Muscle layer of duodenum (tissue), 2 donors: Measurements from ENCODE around the gene GLDN.

ENCODE experiments used
- H3K27ac ChIP-seq: one replicate; pipeline ENCODE4 v1.7.0; 2013; ENCODE audit warnings: mild to moderate bottlenecking, low read length
- H3K27me3 ChIP-seq: one replicate; pipeline ENCODE4 v1.7.0; 2013; ENCODE audit warnings: low read depth, mild to moderate bottlenecking, control low read depth, low read length
- H3K36me3 ChIP-seq, 2 donors: one replicate each; pipeline ENCODE4 v1.7.0; 2013; ENCODE audit warnings: low read length in 2 of 2, control low read depth in 1 of 2, mild to moderate bottlenecking in 1 of 2; ENCODE audit not compliant: insufficient read depth in 2 of 2, control insufficient read depth in 1 of 2
- H3K4me1 ChIP-seq, 2 donors: one replicate each; pipeline ENCODE4 v1.7.0; 2013; ENCODE audit warnings: low read length in 2 of 2, mild to moderate bottlenecking in 2 of 2, control low read depth in 1 of 2, moderate library complexity in 1 of 2; ENCODE audit not compliant: insufficient read depth in 2 of 2, control insufficient read depth in 1 of 2
- H3K4me3 ChIP-seq, 2 donors: one replicate each; pipeline ENCODE4 v1.7.0; 2013; ENCODE audit warnings: low read length in 2 of 2, low read depth in 1 of 2, mild to moderate bottlenecking in 1 of 2
- H3K9me3 ChIP-seq, 2 donors: one replicate each; pipeline ENCODE4 v1.7.0; 2013; ENCODE audit warnings: low read length in 2 of 2, control low read depth in 1 of 2, mild to moderate bottlenecking in 1 of 2; ENCODE audit not compliant: control insufficient read depth in 1 of 2
- donor health status: healthy.

GLDN gene

DNA sequence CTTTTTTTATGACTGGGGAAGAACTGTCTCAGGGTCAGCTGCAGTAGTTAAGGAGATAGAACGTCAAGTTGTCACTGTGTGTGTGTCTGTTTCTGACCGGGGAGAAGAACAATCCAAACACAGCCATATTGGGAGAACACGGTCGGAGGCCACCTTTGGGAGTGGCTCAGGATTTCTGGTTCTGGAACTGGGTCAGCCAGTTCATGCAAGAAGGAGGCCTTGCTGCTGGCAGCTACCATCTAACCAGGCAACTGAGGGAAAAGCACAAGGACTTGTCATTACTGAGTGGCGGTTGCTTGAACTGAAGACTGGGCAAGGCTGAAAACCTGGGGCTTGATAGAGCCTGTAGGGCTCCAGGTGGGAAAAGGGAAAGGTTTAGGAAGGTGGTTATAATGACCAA is 24.6 kb downstream of the GLDN start:
- H3K4me3 ChIP-seq = no peak overlapping the region
- H3K4me1 ChIP-seq = peaks cover 0 to 9% of the 10 kb centered on the region in 2 donors
- no peaks in the 10 kb centered on the region for H3K9me3 ChIP-seq
- no peaks in the 10 kb centered on the region for H3K27me3 ChIP-seq
- no peak overlapping the region for H3K27ac ChIP-seq
- no peaks in the 10 kb centered on the region for H3K36me3 ChIP-seq

DNA sequence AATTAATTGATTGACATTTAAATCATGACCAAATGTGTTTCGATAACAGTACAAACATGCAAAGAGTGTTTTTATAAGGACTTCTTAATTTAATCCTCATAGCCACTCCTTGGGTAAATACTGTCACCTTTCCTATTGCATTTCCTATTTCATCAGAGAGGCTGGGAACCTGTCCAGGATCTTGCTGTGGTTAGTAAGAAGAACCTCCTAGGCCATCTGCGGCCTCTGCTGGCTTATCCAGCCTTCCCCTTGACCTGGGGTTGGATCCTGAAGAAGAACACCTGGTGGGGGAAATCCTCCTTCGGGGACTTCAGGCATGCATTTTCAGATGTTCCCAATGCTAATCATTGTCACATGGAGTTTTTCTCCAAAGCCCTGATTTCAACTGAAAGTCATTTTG is 25.5 kb downstream of the GLDN start:
- Histone ChIP-seq H3K4me1 (peaks cover 0 to 12% of the 10 kb centered on the region in 2 donors), H3K9me3 (no peaks in the 10 kb centered on the region), H3K36me3 (no peaks in the 10 kb centered on the region), H3K27ac (no peak overlapping the region), H3K4me3 (no peak overlapping the region), H3K27me3 (no peaks in the 10 kb centered on the region)

DNA sequence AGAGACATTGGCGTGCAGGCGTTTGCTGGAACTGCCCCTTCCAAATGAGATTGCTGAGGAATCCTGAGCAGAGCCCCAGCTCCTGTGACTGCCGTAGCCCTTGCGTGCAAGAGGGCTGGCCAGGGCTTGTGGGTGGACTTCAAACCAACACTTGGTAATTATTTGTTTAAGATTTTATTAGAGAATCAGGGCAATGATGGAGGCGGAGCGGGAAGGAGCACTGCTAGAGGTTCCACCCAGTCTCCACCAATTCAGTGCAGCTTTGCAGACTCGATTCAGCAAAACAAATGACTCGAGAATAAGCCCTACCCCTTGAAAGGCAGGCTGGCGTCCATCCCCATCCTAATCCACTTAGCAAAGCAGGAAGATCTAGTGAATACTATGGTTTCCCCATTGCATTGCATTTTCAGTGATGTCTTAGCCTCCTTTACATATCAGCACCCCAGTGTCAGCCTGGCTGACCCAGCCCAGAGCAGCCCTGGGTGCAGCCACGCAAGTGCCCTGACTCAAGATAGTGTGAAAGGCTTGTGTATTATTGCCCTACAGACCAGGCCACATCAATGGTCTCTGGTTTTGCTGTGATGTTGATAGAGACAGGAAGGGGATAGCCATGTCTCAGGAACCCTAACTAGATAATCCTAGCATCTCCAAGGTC is 26.0 kb downstream of the GLDN start:
- no peaks in the 10 kb centered on the region for H3K27me3 ChIP-seq
- H3K4me1 ChIP-seq = peaks cover 0 to 12% of the 10 kb centered on the region in 2 donors
- no peaks in the 10 kb centered on the region for H3K36me3 ChIP-seq
- no peak overlapping the region for H3K27ac ChIP-seq
- H3K4me3 ChIP-seq = no peak overlapping the region
- no peaks in the 10 kb centered on the region for H3K9me3 ChIP-seq

DNA sequence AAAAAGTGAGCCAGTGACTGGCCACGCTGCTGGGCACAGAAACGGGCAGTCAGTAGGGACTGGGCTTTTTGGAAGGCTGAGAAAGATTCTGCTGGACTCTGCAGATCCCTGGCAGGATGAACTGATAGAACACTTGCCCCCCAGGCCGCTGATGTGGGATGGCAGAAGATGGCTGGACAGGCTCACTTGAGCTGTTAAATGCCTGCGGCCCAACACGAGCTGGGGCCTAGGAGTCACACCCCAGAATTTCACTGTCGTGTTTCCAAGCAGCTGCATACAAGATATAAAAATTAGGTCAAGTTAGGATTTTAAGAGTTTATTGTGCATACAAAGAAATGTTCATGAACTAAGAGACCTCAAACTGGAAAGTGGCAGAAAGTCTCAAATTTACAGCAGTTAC is 26.9 kb downstream of the GLDN start:
- no peaks in the 10 kb centered on the region for H3K27me3 ChIP-seq
- no peaks in the 10 kb centered on the region for H3K9me3 ChIP-seq

GRCh38 chr15:51368751-51369450 is 27.4 kb downstream of the GLDN start:
- Histone ChIP-seq H3K9me3 (no peaks in the 10 kb centered on the region), H3K36me3 (no peaks in the 10 kb centered on the region), H3K27ac (no peak overlapping the region), H3K4me3 (no peak overlapping the region), H3K4me1 (peaks cover 0 to 12% of the 10 kb centered on the region in 2 donors), H3K27me3 (no peaks in the 10 kb centered on the region)

More for the DNA sequence above, 26.9 kb downstream of the GLDN start:
- H3K36me3 ChIP-seq = no peaks in the 10 kb centered on the region
- no peak overlapping the region for H3K4me3 ChIP-seq
- peaks cover 0 to 12% of the 10 kb centered on the region in 2 donors for H3K4me1 ChIP-seq
- H3K27ac ChIP-seq = no peak overlapping the region

DNA sequence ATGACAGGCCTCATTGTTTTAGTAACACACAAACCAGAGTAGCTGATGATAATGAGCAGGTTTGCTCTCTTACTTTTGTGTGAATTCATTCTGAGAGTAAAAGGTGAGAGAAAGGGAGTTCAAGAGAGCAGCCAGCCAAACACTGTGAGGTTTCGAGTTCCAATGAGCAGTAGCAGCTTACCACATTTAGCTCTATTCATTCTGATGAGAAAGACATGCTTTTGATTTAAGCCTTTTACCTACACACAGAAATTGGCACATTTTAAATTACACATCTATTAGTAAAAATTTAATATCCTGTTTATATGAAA is 28.0 kb downstream of the GLDN start:
- no peak overlapping the region for H3K27ac ChIP-seq
- no peaks in the 10 kb centered on the region for H3K9me3 ChIP-seq
- no peak overlapping the region for H3K4me3 ChIP-seq
- H3K36me3 ChIP-seq = no peaks in the 10 kb centered on the region
- H3K27me3 ChIP-seq = no peaks in the 10 kb centered on the region
- H3K4me1 ChIP-seq = peaks cover 0 to 12% of the 10 kb centered on the region in 2 donors

- Histone ChIP-seq H3K4me3 (no peak overlapping the region), H3K4me1 (peaks cover 0 to 12% of the 10 kb centered on the region in 2 donors), H3K9me3 (no peaks in the 10 kb centered on the region), H3K27ac (no peak overlapping the region), H3K27me3 (no peaks in the 10 kb centered on the region), H3K36me3 (no peaks in the 10 kb centered on the region)
These were observed 29.8 kb downstream of the GLDN start for GRCh38 chr15:51371266-51371665.

- H3K4me3 ChIP-seq = no peak overlapping the region
- H3K27ac ChIP-seq = no peak overlapping the region
- H3K9me3 ChIP-seq = no peaks in the 10 kb centered on the region
- H3K4me1 ChIP-seq = peaks cover 0 to 4% of the 10 kb centered on the region in 2 donors
- no peaks in the 10 kb centered on the region for H3K27me3 ChIP-seq
- H3K36me3 ChIP-seq = no peaks in the 10 kb centered on the region
These were observed 32.7 kb downstream of the GLDN start for GRCh38 chr15:51374131-51374530.

DNA sequence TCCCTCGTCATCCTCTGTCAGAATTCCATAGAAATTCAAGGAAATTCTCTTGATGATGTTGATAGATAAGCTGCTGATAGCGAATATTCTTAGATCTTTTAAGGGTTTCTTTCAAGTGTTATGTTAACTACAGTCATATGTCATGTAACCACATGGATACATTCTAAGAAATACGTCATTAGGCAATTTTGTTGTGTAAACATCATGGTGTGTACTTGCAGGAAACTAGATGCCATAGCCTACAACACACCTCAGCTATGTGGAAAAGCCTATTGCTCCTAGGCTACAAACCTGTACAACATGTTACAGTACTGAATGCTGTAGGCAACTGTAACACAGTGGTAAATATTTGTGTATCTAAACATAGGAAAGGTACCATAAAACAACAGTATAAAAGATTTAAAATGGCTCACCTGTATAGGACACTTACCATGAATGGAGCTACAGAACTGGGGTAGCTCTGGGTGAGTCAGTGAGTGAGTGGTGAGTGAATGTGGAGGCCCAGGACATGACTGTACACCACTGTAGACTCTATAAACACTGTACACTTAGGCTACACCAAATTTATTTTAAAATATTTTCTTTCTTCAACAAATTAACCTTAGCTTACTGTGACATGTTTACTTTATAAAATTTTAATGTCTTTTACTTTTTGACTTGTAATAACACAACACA is 34.6 kb downstream of the GLDN start:
- Histone ChIP-seq H3K36me3 (no peaks in the 10 kb centered on the region), H3K9me3 (no peaks in the 10 kb centered on the region), H3K27ac (no peak overlapping the region), H3K27me3 (no peaks in the 10 kb centered on the region), H3K4me1 (peaks cover 0 to 14% of the 10 kb centered on the region in 2 donors), H3K4me3 (no peak overlapping the region)

DNA sequence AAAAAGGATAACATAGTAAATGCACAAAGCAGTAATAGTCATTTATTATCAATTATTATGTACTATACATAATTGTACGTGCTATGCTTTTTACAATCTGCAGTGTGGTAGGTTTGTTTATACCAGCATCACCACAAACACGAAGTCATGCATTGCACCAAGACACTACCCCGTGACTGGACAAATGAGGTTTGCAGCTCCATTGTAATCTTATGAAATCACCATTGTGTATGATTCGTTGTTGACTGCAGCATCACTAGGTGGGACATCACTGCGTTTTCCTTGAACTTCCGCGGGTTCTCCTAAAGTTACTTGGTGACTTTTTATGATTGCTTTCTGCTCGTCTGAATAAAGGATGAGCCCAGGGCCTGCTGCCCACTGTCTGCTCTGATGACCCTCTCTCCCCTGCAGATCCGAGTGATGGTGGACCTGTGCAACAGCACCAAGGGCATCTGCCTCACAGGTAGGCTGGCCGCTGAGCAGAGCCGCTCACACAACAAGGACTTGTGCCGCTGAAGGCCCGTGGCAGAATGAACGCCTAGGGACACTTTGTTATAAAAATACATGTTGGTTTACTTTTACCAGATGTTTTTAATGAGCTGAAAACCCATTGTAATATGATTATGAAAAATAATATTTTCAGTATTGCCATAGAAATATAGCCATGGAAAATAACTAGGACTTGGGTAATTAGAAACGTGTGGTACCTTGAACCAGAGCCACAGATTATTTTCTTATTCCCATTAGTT is 35.8 kb downstream of the GLDN start:
- no peaks in the 10 kb centered on the region for H3K27me3 ChIP-seq
- H3K4me3 ChIP-seq = no peak overlapping the region
- H3K9me3 ChIP-seq = no peaks in the 10 kb centered on the region
- H3K36me3 ChIP-seq = no peaks in the 10 kb centered on the region
- peaks cover 0 to 11% of the 10 kb centered on the region in 2 donors for H3K4me1 ChIP-seq
- no peak overlapping the region for H3K27ac ChIP-seq

DNA sequence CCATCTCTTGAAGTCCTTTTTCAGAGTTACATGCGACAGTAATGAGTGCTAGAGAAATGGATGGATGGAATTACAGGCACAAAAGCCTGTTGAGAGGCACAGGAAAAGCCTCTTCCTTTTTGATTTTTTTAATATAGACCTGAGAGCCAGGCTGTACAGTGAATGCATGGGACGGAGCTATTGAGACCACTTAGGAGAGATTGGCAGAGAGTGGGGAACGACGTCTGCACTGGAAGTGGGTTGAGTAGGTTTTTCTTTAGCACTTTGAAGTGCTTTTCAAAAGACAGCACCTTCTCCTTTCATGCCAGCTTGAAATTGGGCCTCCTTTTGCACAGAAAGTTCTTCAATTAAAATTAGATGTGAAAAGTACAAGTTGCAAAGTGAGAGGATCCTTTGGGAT is 37.0 kb downstream of the GLDN start:
- H3K27me3 ChIP-seq = no peaks in the 10 kb centered on the region
- no peaks in the 10 kb centered on the region for H3K9me3 ChIP-seq
- peaks cover 0 to 11% of the 10 kb centered on the region in 2 donors for H3K4me1 ChIP-seq
- H3K36me3 ChIP-seq = no peaks in the 10 kb centered on the region
- no peak overlapping the region for H3K4me3 ChIP-seq
- H3K27ac ChIP-seq = no peak overlapping the region
